Measurements from ENCODE around the gene SLC37A4. TPM values are rescaled to one million over a fixed set of nuclear protein-coding genes. Genes with fewer than 3 reads are reported as not detected.

SLC37A4 gene
- total RNA-seq, 1 experiment from 2014 or later: 5.0 TPM

DNA sequence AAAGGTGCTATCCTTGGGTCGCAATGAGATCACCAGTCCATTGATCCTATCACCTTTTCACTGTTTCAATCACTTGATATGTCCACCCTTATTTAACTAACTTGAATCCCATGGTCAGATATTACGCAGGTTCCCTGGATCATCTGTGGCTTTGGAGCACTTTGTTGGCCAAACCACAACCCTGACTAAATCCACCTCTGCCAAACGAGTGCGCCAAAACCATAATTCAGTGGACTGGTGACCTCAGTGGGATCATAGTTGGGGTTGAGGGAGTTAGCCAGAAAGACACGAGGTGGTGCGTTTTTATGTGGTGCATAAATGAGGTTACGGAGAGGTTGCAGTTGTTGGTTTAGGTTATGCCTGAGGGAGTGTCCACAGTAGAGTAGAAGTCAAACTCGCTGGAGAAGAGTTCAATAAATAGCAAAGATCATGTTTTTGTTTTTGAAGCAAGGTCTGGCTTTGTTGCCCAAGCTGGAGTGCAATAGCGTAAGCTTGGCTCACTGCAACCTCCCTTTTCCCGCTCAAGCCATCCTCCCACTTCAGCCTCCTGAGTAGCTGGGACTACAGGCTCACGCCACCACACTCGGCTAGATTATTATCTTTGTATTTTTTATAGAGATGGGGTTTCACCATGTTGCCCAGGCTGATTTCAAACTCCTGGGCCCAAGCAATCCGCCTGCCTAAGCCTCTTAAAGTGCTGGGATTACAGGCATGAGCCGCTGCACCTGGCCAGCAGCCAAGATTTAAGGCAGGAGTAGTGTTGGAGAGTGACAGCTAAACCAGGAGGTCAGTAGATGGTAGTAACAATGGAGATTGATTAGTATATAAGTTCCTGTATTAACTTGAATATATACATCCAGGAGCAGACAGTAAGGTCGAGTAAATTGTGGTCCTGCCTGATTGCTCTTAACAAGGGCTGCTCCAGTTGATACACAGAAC, 54.6 kb downstream of the SLC37A4 start:
- no peak for DNase-seq (ENCODE audit: low spot score)

Other genes starting within 250 kb of the SLC37A4 start
- gene DDX6, start 239.7 kb downstream of the SLC37A4 start, total RNA-seq (2014; rRNA removed; shearing (Covaris generic)): 40.1 and 46.7 TPM in 2 replicates
- 0.02 TPM in 1 of 2 replicates, not detected in the other for gene CXCR5, start 147.0 kb downstream of the SLC37A4 start, total RNA-seq (2014; rRNA removed; shearing (Covaris generic))
- gene BCL9L, start 105.0 kb downstream of the SLC37A4 start, total RNA-seq (2014; rRNA removed; shearing (Covaris generic)): 7.2 and 17.2 TPM in 2 replicates
- gene UPK2, start 74.6 kb downstream of the SLC37A4 start, total RNA-seq (2014; rRNA removed; shearing (Covaris generic)): not detected in 2 replicates
- not detected in 2 replicates for gene FOXR1, start 59.1 kb downstream of the SLC37A4 start, total RNA-seq (2014; rRNA removed; shearing (Covaris generic))
- 24.9 and 45.6 TPM in 2 replicates for gene CENATAC, start 32.7 kb downstream of the SLC37A4 start, total RNA-seq (2014; rRNA removed; shearing (Covaris generic))
- 789 and 797 TPM in 2 replicates for gene RPS25, start 12.5 kb downstream of the SLC37A4 start, total RNA-seq (2014; rRNA removed; shearing (Covaris generic))
- gene TRAPPC4, start 12.1 kb downstream of the SLC37A4 start, total RNA-seq (2014; rRNA removed; shearing (Covaris generic)): 57.9 and 83.5 TPM in 2 replicates
- 112 and 125 TPM in 2 replicates for gene HYOU1, start 26.3 kb upstream of the SLC37A4 start, total RNA-seq (2014; rRNA removed; shearing (Covaris generic))
- 13.5 and 16.5 TPM in 2 replicates for gene VPS11, start 36.9 kb upstream of the SLC37A4 start, total RNA-seq (2014; rRNA removed; shearing (Covaris generic))
- 2.7 and 6.6 TPM in 2 replicates for gene HMBS, start 54.0 kb upstream of the SLC37A4 start, total RNA-seq (2014; rRNA removed; shearing (Covaris generic))
- 9.8 and 10.5 TPM in 2 replicates for gene DPAGT1, start 71.0 kb upstream of the SLC37A4 start, total RNA-seq (2014; rRNA removed; shearing (Covaris generic))
- gene C2CD2L, start 76.5 kb upstream of the SLC37A4 start, total RNA-seq (2014; rRNA removed; shearing (Covaris generic)): 4.7 and 7.2 TPM in 2 replicates
- gene HINFP, start 90.7 kb upstream of the SLC37A4 start, total RNA-seq (2014; rRNA removed; shearing (Covaris generic)): 6.4 and 8.4 TPM in 2 replicates
- 0.05 TPM in 1 of 2 replicates, not detected in the other for gene ABCG4, start 118.2 kb upstream of the SLC37A4 start, total RNA-seq (2014; rRNA removed; shearing (Covaris generic))
- 7.9 and 15.0 TPM in 2 replicates for gene NLRX1, start 137.8 kb upstream of the SLC37A4 start, total RNA-seq (2014; rRNA removed; shearing (Covaris generic))
- gene NHERF4, start 154.6 kb upstream of the SLC37A4 start, total RNA-seq (2014; rRNA removed; shearing (Covaris generic)): not detected in 2 replicates
- 8.1 and 9.7 TPM in 2 replicates for gene CBL, start 175.5 kb upstream of the SLC37A4 start, total RNA-seq (2014; rRNA removed; shearing (Covaris generic))